NOMO-1 treated with DMSO at 0.1 percent for 48 hours (cell line): ENCODE data around the gene HNRNPH3.
"Not testable (repeated sequence)": the region's sequence is repeated elsewhere in the genome, so short reads cannot be mapped to it uniquely, and the experiment has no call there.

Experiments used
- DNase-seq: peaks from one replicate; lab custom pipeline; 2025; ENCODE audit not compliant: unreplicated experiment; lab: John Stamatoyannopoulos, UW

Gene HNRNPH3, protein sequence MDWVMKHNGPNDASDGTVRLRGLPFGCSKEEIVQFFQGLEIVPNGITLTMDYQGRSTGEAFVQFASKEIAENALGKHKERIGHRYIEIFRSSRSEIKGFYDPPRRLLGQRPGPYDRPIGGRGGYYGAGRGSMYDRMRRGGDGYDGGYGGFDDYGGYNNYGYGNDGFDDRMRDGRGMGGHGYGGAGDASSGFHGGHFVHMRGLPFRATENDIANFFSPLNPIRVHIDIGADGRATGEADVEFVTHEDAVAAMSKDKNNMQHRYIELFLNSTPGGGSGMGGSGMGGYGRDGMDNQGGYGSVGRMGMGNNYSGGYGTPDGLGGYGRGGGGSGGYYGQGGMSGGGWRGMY

DNA sequence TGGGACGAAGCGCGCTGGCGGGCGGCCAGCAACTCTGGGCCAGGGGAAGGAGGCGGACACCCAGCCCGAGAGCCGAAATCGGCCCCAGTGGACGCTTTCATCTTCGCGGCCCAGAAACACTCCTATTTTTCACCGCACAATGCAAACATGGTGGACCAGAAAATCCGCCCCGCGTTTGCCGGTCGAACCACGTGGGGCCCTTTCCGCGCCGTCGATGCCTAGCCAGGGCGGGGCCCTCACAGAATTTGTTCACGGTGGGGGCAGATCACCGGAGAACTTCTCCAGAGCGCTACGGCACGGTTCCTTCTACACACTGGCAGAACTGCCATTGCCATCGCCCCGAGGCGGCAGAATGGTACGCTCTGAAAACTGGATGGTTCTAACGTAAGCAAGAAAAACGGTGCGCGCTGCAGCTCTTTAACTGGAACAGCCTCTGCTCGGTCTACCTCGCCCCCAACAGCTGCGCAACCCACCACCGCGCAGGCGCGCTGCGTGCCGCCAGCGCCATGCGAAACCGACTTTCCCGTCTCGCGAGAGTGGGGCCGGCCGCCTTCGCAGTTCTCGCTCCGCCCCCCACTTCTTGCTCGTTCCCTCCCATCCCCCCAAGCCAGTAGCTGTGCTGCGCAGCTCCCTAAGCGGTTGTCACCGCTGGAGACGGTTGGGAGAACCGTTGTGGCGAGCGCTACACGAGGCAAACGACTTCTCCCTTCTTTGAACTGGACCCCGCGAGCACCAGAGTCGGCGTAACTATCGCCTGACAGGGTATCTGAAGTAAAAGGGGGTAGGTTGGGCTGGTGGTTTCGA, at the start of gene HNRNPH3:
Gene HNRNPH3 (plus strand): TSS at position 610 of the 804 bp plus-strand sequence. CDS start 5,158 bp downstream, outside the sequence.
- peak; percentile 96 for DNase-seq

- no peak for DNase-seq
Measured at GRCh38 chr10:68284062-68285001, 47.5 kb upstream of the HNRNPH3 start.

DNA sequence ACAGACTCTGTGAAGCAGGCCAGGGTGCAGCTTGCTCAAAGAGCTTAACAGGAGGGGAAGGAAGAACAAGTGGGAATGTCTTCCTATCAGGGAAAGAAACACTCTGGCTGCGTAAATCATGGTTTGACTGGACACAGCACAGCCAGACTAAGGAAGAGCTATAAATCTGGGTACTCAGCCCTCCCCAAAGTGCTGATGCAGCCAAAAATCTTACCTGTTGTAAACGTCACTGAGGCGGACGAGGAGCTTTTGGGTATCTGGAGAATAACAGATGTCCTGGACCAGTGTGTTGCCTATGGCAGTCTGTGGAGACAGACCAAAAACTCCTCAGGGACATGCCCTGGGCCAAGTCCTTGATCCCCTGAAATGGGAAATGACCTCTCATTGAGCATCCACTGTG, 43.1 kb upstream of the HNRNPH3 start:
- no peak for DNase-seq

- no peak for DNase-seq
Measured at GRCh38 chr10:68290736-68291135, 41.1 kb upstream of the HNRNPH3 start.

GRCh38 chr10:68296843-68297663, 34.8 kb upstream of the HNRNPH3 start:
- no peak for DNase-seq

- DNase-seq, result no peak
Measured at GRCh38 chr10:68301301-68301700, 30.6 kb upstream of the HNRNPH3 start.

DNA sequence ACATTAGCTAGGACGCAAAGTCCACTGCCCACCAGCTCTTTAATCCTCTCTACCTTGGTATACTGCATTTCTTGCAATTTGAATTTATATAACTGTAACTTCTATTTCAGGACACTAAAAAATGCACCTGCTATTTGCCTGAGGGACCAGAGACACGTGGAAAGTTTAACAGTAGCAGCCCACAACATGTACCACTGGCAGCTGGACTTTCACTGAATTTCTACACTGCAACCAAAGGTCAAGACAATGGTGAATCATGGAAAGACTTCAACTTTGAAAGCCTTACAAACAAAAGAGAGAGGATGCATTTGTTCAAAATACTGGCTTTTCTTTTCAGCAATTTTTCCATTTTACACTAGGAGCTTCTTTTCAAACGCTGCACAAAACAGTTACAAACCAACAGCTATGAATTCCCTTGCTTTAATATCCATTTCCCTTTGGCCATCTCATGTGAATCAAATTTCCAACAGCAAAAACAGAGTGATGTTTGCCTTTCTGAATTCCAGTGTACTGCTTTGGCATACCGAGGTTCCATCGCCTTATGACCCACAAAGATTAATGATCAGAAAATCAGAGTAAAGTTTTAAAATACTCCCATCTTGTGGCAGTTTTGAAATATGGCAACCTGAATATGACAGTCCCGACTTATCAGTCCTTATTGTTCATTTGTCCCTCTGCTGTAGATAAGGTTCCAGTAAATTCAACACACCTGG, 29.9 kb upstream of the HNRNPH3 start:
- DNase-seq, result peak; percentile 45

DNA sequence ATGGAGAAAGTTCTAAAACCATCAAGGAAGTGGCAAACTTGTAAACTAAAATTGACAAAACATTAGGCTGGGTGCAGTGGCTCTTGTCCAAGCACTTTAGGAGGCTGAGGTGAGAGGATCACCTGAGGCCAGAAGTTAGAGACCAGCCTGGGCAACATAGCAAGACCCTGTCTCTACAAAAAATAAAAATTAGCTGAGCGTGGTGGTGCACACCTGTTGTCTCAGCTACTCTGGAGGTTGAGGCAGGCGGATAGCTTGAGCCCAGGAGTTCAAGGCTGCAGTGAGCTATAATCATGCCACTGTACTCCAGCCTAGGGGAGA, 29.4 kb upstream of the HNRNPH3 start:
- DNase-seq, result no peak

GRCh38 chr10:68302871-68303270, 29.0 kb upstream of the HNRNPH3 start:
- no peak for DNase-seq

DNA sequence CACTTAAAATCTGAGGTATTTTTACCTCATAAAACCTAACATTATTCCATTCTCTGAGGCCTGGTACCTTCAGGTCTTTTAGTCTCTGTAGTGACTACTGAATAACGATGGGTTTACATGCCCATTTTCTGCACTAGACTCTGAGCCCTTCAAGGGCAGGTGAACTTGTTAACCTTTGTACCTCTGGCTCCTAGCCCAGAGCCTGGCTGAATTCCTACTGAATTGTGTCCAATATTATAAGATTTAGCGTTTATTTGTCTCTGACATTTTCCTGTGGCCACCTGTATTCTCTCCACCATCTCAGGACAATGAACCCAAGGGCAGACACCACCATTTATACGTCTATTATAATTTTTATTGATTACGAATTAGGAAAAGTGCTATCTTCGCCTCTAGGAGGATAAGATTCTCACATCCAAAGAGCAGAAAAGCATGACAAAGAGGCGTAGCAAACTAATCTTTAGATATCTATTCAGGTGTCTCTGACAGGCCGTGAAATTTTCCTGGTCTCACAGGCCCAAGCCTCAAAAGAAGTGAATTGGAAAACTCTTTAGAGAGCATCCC, 27.9 kb upstream of the HNRNPH3 start:
- DNase-seq, result no peak

GRCh38 chr10:68305854-68306253, 26.0 kb upstream of the HNRNPH3 start:
- no peak for DNase-seq

DNA sequence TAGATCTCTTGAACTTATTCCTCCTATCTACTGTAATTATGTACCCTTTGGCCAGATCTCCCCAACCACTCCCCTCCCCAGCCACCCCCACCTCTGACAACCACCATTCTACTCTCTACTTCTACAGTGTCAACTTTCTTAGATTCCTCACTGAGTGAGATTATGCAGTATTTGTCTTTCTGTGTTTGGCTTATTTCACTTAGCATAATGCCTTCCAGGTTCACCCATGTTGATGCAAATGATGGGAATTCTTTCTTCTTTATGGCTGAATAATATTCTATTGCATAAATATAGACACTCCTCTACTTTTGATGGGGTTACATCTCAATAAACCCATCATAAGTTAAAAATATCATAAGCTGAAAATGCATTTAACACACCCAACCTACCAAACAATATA, 21.3 kb upstream of the HNRNPH3 start:
- no peak for DNase-seq

DNA sequence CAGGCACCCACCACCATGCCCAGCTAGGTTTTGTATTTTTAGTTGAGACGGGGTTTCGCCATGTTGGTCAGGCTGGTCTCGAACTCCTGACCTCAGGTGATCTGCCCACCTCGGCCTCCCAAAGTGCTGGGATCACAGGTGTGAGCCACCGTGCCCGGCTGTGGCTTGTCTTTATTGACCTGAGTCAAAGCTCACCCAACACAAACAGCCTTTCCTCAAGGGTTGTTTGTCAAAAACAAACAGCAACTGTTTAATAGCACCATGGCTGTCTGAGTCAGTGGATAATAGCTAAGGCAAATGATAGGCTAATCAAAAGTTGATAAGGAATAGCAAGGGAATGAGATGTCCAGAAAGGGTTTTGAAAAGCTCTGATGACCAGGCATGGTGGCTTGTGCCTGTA, 16.9 kb upstream of the HNRNPH3 start:
- not testable (repeated sequence) for DNase-seq

GRCh38 chr10:68315582-68315981, 16.3 kb upstream of the HNRNPH3 start:
- DNase-seq, result no peak

- no peak for DNase-seq
Measured at GRCh38 chr10:68318331-68319059, 13.4 kb upstream of the HNRNPH3 start.

- DNase-seq, result not testable (repeated sequence)
Measured at GRCh38 chr10:68324396-68324795, 7.5 kb upstream of the HNRNPH3 start.

- DNase-seq, result peak; percentile 90
Measured at GRCh38 chr10:68327889-68328786, 3.7 kb upstream of the HNRNPH3 start.

DNA sequence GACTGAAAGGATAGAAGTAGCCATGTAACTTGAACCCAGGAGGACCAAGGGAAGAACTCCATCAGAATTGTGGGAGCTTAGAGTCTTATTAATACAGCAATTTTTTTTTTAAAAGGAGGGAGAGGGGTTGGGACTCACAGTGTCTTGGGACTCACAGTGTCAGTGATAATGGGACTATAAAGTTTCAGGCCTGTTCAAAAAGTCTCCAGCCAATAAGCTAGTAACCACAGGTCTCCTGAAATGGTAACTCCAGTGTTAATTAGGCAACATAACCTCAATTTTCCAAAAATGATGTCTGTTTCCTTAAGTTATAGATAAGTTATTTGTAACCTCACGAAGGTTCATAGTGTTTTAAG, 2.4 kb upstream of the HNRNPH3 start:
- DNase-seq, result no peak
